Endothelial cell (in vitro differentiated cells): ENCODE measurements around the gene ENGASE. TPM values are rescaled to one million over a fixed set of nuclear protein-coding genes. Genes with fewer than 3 reads are reported as not detected.

ENCODE experiments used
- DNase-seq: peaks from one replicate; pipeline ENCODE4 v3.0.0; 2021; ENCODE audit warnings: low spot score
- H3K27ac Mint-ChIP-seq: one replicate; pipeline ENCODE4 v1.8.0; 2021; ENCODE audit warnings: mixed read lengths, inconsistent platforms; ENCODE audit not compliant: unreplicated experiment
- H3K27me3 Mint-ChIP-seq: one replicate; pipeline ENCODE4 v1.8.0; 2021; ENCODE audit warnings: mild to moderate bottlenecking, moderate library complexity, mixed read lengths, inconsistent platforms; ENCODE audit not compliant: unreplicated experiment
- H3K36me3 Mint-ChIP-seq: one replicate; pipeline ENCODE4 v1.8.0; 2021; ENCODE audit warnings: mild to moderate bottlenecking, low read depth, mixed read lengths, inconsistent platforms; ENCODE audit not compliant: unreplicated experiment
- H3K4me1 Mint-ChIP-seq: one replicate; pipeline ENCODE4 v1.8.0; 2021; ENCODE audit warnings: mild to moderate bottlenecking, mixed read lengths, inconsistent platforms; ENCODE audit not compliant: unreplicated experiment
- H3K4me3 Mint-ChIP-seq: one replicate; pipeline ENCODE4 v1.8.0; 2021; ENCODE audit warnings: mild to moderate bottlenecking, mixed read lengths, inconsistent platforms; ENCODE audit not compliant: unreplicated experiment
- H3K9me3 Mint-ChIP-seq: one replicate; pipeline ENCODE4 v1.8.0; 2021; ENCODE audit warnings: mixed read lengths, inconsistent platforms; ENCODE audit not compliant: unreplicated experiment
- total RNA-seq: library from RNA; stranded (reverse); fragmentation: NEBNext Ultra II Directional; extraction: Animal tissue kit (Norgen Biotek cat#: 25700); gene quantifications from one replicate; pipeline ENCODE4 v1.2.1, GENCODE V29; 2021; ENCODE audit not compliant: unreplicated experiment
- TF ChIP-seq, protein P1 (sequence below): fragments of 200-600 bp; sonication (generic); IDR thresholded peaks from one replicate; pipeline ENCODE4 v1.5.0; 2021; ENCODE audit warnings: antibody characterized with exemption; ENCODE audit not compliant: unreplicated experiment

ENGASE gene
- total RNA-seq, 1 donor from 2014 or later, result 31.6 TPM

DNA sequence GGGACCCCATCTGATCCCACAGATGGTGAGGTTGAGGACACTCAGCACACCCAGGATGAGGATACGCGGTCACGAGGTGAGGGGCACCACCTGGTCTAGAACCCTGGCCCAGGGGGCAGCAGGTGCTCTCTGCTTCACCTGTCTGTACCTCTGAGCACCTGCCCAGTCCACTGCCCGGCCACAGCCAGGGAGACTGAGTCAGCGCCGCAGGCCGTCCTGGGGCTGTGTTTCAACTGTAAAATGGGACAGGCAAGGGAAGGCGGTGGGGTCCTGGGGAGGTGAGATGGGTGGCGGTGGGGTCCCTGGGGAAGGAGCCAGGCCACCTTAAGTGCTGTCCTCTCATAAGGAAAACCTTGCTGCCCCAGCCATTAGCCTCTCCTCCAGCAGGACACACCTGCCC, 60.4 kb downstream of the ENGASE start:
- Mint-ChIP-seq H3K36me3 (peaks cover 3% of the 10 kb centered on the region), H3K9me3 (no peaks in the 10 kb centered on the region), H3K27ac (no peak overlapping the region), H3K27me3 (peaks cover 8% of the 10 kb centered on the region), H3K4me1 (no peaks in the 10 kb centered on the region), H3K4me3 (no peak overlapping the region)
- no peak for DNase-seq
- TF ChIP-seq, protein P1, sequence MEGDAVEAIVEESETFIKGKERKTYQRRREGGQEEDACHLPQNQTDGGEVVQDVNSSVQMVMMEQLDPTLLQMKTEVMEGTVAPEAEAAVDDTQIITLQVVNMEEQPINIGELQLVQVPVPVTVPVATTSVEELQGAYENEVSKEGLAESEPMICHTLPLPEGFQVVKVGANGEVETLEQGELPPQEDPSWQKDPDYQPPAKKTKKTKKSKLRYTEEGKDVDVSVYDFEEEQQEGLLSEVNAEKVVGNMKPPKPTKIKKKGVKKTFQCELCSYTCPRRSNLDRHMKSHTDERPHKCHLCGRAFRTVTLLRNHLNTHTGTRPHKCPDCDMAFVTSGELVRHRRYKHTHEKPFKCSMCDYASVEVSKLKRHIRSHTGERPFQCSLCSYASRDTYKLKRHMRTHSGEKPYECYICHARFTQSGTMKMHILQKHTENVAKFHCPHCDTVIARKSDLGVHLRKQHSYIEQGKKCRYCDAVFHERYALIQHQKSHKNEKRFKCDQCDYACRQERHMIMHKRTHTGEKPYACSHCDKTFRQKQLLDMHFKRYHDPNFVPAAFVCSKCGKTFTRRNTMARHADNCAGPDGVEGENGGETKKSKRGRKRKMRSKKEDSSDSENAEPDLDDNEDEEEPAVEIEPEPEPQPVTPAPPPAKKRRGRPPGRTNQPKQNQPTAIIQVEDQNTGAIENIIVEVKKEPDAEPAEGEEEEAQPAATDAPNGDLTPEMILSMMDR, result no peak

DNA sequence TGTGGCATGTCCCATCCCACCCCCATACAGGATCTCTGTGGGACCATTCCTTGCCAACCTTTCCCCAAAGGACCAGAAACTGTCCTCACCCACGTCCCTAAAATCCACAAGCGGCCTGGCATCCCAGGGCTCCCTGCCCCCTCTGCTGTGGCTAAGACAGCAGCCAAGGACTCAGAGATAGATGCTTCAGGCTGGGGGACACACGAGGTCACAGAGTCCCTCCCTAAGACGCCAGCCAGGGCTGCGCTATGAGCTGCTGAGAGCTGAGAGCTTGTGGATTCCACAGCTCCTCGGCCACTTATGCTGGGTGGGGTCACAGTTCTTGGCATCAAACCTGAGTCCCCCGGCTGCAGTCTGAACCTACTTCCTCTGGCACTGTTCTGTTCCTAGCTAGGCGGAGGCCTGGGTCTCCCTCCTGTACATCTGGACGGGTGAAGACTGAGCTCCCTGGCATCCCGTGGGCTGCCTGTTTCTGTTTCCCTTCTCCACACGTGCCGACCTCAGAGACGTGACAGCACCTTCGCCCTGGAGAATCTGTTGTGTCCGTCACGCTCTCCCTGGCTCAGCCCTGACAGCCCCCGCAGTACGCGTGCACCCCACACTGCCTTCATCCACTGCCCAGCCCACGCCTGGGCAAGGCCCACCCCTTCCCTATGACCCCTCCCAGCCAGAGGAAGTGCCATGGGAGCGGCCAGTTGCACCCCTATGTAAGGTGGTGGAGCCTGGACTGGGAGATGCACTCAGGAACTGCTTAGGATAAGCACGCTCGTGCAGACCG, 61.2 kb downstream of the ENGASE start:
- Mint-ChIP-seq H3K27me3 (peaks cover 9% of the 10 kb centered on the region), H3K36me3 (peaks cover 3% of the 10 kb centered on the region), H3K27ac (no peak overlapping the region), H3K4me1 (no peaks in the 10 kb centered on the region), H3K4me3 (no peak overlapping the region), H3K9me3 (no peaks in the 10 kb centered on the region)
- TF ChIP-seq, protein P1, result no peak
- DNase-seq, result no peak

Other genes starting within 250 kb of the ENGASE start
- 56.7 TPM for gene USP36, start 234.0 kb upstream of the ENGASE start, total RNA-seq
- gene CEP295NL, start 171.6 kb upstream of the ENGASE start, total RNA-seq, result 1.4 TPM
- gene TIMP2, start 149.4 kb upstream of the ENGASE start, total RNA-seq, result 41.5 TPM
- 12.6 TPM for gene LGALS3BP, start 94.9 kb upstream of the ENGASE start, total RNA-seq
- 81.6 TPM for gene CANT1, start 65.1 kb upstream of the ENGASE start, total RNA-seq
- gene C1QTNF1, start 50.7 kb upstream of the ENGASE start, total RNA-seq, result 0.26 TPM